ENCODE data around the gene ANXA8. TPM values are rescaled to one million over a fixed set of nuclear protein-coding genes. Genes with fewer than 3 reads are reported as not detected.

ANXA8 gene
- total and polyA plus RNA-seq, 9 donors = 0.10 to 3.1 (median 0.43) TPM; not detected in 4

GRCh38 chr10:47435081-47435480 is 48.8 kb downstream of the ANXA8 start:
- no peak overlapping the region for H3K4me3 ChIP-seq (ENCODE audit: low read length)
- no peaks in the 10 kb centered on the region for H3K36me3 ChIP-seq (ENCODE audit: control insufficient read depth, insufficient read depth, low read length)
- H3K27ac ChIP-seq (ENCODE audit: low read length) = no peak overlapping the region
- peaks cover 3% of the 10 kb centered on the region for H3K27me3 ChIP-seq (ENCODE audit: control insufficient read depth, insufficient read depth, low read length)
- H3K4me1 ChIP-seq (ENCODE audit: control insufficient read depth, insufficient read depth, low read length) = no peaks in the 10 kb centered on the region
- DNase-seq = no peak
- H3K9me3 ChIP-seq (replicated peaks; ENCODE audit: control insufficient read depth, low read depth, low read length) = peaks cover 2% of the 10 kb centered on the region

- Histone ChIP-seq H3K4me1 (ENCODE audit: control insufficient read depth, insufficient read depth, low read length) (no peaks in the 10 kb centered on the region), H3K27ac (ENCODE audit: low read length) (no peak overlapping the region), H3K27me3 (ENCODE audit: control insufficient read depth, insufficient read depth, low read length) (no peaks in the 10 kb centered on the region), H3K4me3 (ENCODE audit: low read length) (no peak overlapping the region), H3K9me3 (replicated peaks; ENCODE audit: control insufficient read depth, low read depth, low read length) (no peaks in the 10 kb centered on the region), H3K36me3 (ENCODE audit: control insufficient read depth, insufficient read depth, low read length) (no peaks in the 10 kb centered on the region)
- no peak for DNase-seq
- 86% methylated on average over 4 of the region's 4 CpGs for WGBS (ENCODE audit: insufficient coverage)
Observed at GRCh38 chr10:47425813-47426419, 58.0 kb downstream of the ANXA8 start.

GRCh38 chr10:47424231-47424630 is 59.7 kb downstream of the ANXA8 start:
- no peak for DNase-seq
- Histone ChIP-seq H3K27ac (ENCODE audit: low read length) (no peak overlapping the region), H3K9me3 (replicated peaks; ENCODE audit: control insufficient read depth, low read depth, low read length) (no peaks in the 10 kb centered on the region), H3K27me3 (ENCODE audit: control insufficient read depth, insufficient read depth, low read length) (no peaks in the 10 kb centered on the region), H3K4me3 (ENCODE audit: low read length) (no peak overlapping the region), H3K4me1 (ENCODE audit: control insufficient read depth, insufficient read depth, low read length) (no peaks in the 10 kb centered on the region), H3K36me3 (ENCODE audit: control insufficient read depth, insufficient read depth, low read length) (no peaks in the 10 kb centered on the region)
- WGBS (ENCODE audit: insufficient coverage) = 68% methylated on average over 6 of the region's 8 CpGs

GRCh38 chr10:47423476-47423875 is 60.4 kb downstream of the ANXA8 start:
- Histone ChIP-seq H3K4me3 (ENCODE audit: low read length) (no peak overlapping the region), H3K27me3 (ENCODE audit: control insufficient read depth, insufficient read depth, low read length) (no peaks in the 10 kb centered on the region), H3K4me1 (ENCODE audit: control insufficient read depth, insufficient read depth, low read length) (peaks cover 2% of the 10 kb centered on the region), H3K27ac (ENCODE audit: low read length) (no peak overlapping the region), H3K36me3 (ENCODE audit: control insufficient read depth, insufficient read depth, low read length) (no peaks in the 10 kb centered on the region), H3K9me3 (replicated peaks; ENCODE audit: control insufficient read depth, low read depth, low read length) (no peaks in the 10 kb centered on the region)
- no peak for DNase-seq
- WGBS (ENCODE audit: insufficient coverage) = 80% methylated on average over 2 of the region's 4 CpGs

- H3K27ac ChIP-seq (ENCODE audit: low read length) = no peak overlapping the region
- DNase-seq = no peak
- no peak overlapping the region for H3K4me3 ChIP-seq (ENCODE audit: low read length)
- H3K36me3 ChIP-seq (ENCODE audit: control insufficient read depth, insufficient read depth, low read length) = no peaks in the 10 kb centered on the region
- no peaks in the 10 kb centered on the region for H3K9me3 ChIP-seq (replicated peaks; ENCODE audit: control insufficient read depth, low read depth, low read length)
- H3K4me1 ChIP-seq (ENCODE audit: control insufficient read depth, insufficient read depth, low read length) = peaks cover 2% of the 10 kb centered on the region
- 66% methylated on average over 4 of the region's 7 CpGs for WGBS (ENCODE audit: insufficient coverage)
- no peaks in the 10 kb centered on the region for H3K27me3 ChIP-seq (ENCODE audit: control insufficient read depth, insufficient read depth, low read length)
Observed at GRCh38 chr10:47421057-47421952, 62.6 kb downstream of the ANXA8 start.

GRCh38 chr10:47420305-47421056 is 63.4 kb downstream of the ANXA8 start:
- no peak for DNase-seq
- Histone ChIP-seq H3K4me1 (ENCODE audit: control insufficient read depth, insufficient read depth, low read length) (peaks cover 2% of the 10 kb centered on the region), H3K27me3 (ENCODE audit: control insufficient read depth, insufficient read depth, low read length) (no peaks in the 10 kb centered on the region), H3K4me3 (ENCODE audit: low read length) (no peak overlapping the region), H3K27ac (ENCODE audit: low read length) (no peak overlapping the region), H3K9me3 (replicated peaks; ENCODE audit: control insufficient read depth, low read depth, low read length) (no peaks in the 10 kb centered on the region), H3K36me3 (ENCODE audit: control insufficient read depth, insufficient read depth, low read length) (no peaks in the 10 kb centered on the region)
- 62% methylated on average over 8 of the region's 14 CpGs for WGBS (ENCODE audit: insufficient coverage)

GRCh38 chr10:47419421-47419820 is 64.5 kb downstream of the ANXA8 start:
- no peak for DNase-seq
- Histone ChIP-seq H3K9me3 (replicated peaks; ENCODE audit: control insufficient read depth, low read depth, low read length) (no peaks in the 10 kb centered on the region), H3K4me3 (ENCODE audit: low read length) (no peak overlapping the region), H3K36me3 (ENCODE audit: control insufficient read depth, insufficient read depth, low read length) (no peaks in the 10 kb centered on the region), H3K27me3 (ENCODE audit: control insufficient read depth, insufficient read depth, low read length) (no peaks in the 10 kb centered on the region), H3K4me1 (ENCODE audit: control insufficient read depth, insufficient read depth, low read length) (peaks cover 2% of the 10 kb centered on the region), H3K27ac (ENCODE audit: low read length) (no peak overlapping the region)
- WGBS (ENCODE audit: insufficient coverage) = 90% methylated on average over 2 of the region's 2 CpGs

GRCh38 chr10:47418966-47419365 is 64.9 kb downstream of the ANXA8 start:
- H3K27me3 ChIP-seq (ENCODE audit: control insufficient read depth, insufficient read depth, low read length) = no peaks in the 10 kb centered on the region
- H3K9me3 ChIP-seq (replicated peaks; ENCODE audit: control insufficient read depth, low read depth, low read length) = no peaks in the 10 kb centered on the region
- 89% methylated on average over 4 of the region's 4 CpGs for WGBS (ENCODE audit: insufficient coverage)
- H3K4me3 ChIP-seq (ENCODE audit: low read length) = no peak overlapping the region
- H3K27ac ChIP-seq (ENCODE audit: low read length) = no peak overlapping the region
- H3K4me1 ChIP-seq (ENCODE audit: control insufficient read depth, insufficient read depth, low read length) = peaks cover 2% of the 10 kb centered on the region
- no peak for DNase-seq
- H3K36me3 ChIP-seq (ENCODE audit: control insufficient read depth, insufficient read depth, low read length) = no peaks in the 10 kb centered on the region

- H3K27me3 ChIP-seq (ENCODE audit: control insufficient read depth, insufficient read depth, low read length) = no peaks in the 10 kb centered on the region
- WGBS (ENCODE audit: insufficient coverage) = 88% methylated on average over 6 of the region's 6 CpGs
- no peak for DNase-seq
- H3K36me3 ChIP-seq (ENCODE audit: control insufficient read depth, insufficient read depth, low read length) = no peaks in the 10 kb centered on the region
- H3K9me3 ChIP-seq (replicated peaks; ENCODE audit: control insufficient read depth, low read depth, low read length) = no peaks in the 10 kb centered on the region
- peaks cover 2% of the 10 kb centered on the region for H3K4me1 ChIP-seq (ENCODE audit: control insufficient read depth, insufficient read depth, low read length)
- H3K4me3 ChIP-seq (ENCODE audit: low read length) = no peak overlapping the region
- H3K27ac ChIP-seq (ENCODE audit: low read length) = no peak overlapping the region
Observed at GRCh38 chr10:47418321-47418720, 65.6 kb downstream of the ANXA8 start.

Measured in muscle of leg (tissue), 11 donors.